HCEC 1CT (cell line): ENCODE data around the gene CORO2A.
A peak's percentile ranks its signal among the peaks of the same experiment; 100 is the strongest.
"Not testable (repeated sequence)": the region's sequence is repeated elsewhere in the genome, so short reads cannot be mapped to it uniquely, and the experiment has no call there.

Source experiments
- DNase-seq: peaks from one replicate; pipeline ENCODE4 v3.0.0-alpha.2; 2017

The CORO2A gene

GRCh38 chr9:98080780-98081179 is 111.7 kb downstream of the CORO2A start:
- no peak for DNase-seq

DNA sequence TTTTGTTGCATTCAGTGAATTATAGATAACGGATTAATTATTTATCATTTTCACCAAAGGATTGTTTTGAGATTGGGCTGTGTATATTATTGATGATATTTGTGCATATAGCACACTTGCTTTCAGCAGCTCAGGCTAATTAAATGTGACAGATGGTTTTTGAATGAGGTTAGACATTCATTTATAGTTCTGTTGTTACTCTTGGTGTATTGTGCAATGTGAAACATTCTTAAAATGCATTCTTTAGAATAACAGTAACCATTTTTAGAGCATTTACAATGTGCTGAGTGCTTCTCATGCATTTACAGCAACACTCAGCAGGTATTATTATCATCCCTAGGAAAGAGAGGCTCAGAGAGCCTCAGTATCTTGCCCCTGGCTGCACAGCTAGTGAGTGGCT is 112.1 kb downstream of the CORO2A start:
- DNase-seq, result peak; percentile 26

DNA sequence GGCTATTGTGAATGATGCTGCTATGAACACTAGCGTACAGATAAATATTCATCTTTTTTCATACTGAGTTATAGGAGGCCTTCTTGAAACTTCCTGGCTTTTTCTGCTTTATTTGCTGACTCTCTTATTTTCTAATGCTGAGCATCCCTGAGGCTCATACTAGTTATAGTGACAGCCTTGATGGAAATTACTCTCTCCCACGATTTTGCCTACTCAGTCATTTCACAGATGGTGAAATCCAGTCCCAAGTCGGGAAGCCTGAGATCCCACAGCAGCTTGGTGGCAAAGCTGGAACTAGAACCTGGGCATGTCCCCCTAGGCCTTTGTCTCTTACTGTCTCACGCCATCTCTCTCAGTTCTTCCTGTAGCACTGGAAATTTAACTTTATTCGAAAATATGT is 113.5 kb downstream of the CORO2A start:
- DNase-seq, result no peak

DNA sequence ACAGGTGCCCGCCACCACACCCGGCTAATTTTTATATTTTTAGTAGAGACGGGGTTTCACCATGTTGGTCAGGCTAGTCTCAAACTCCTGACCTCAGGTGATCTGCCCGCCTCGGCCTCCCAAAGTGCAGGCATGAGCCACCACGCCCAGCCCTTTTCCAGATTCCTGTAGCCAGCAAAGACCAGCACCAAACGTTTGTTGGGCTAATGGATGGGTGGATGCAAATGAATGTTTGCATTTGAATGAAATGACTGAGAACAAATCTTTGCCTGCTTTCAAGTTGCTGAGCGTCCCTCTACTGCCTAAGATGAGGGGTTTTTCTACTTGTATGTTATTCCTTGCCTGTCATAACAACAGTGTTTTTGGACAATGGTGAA is 115.9 kb downstream of the CORO2A start:
- DNase-seq, result not testable (repeated sequence)

DNA sequence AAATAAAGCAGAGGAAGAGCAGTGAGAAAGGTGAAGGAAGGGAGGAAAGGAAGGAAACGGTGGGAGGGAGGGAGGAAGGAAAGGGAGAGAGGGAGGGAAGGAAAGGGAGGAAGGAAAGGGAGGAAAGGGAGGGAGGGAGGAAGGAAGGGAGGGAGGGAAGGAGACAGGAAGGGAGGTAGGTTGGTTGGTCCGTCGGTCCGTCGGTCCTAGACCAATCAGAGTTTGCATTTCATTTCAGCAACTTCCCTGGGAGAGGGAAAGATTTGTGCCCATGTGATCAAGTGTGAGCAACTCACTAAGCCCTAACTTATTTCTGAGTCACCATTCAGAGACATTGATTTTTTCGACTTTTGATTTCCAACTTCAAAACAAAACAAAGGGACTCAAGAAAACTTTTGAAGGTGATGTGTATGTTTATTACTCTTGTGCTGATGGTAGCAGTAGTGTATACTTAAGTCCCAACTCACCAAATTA is 117.1 kb downstream of the CORO2A start:
- DNase-seq, result peak; percentile 83

DNA sequence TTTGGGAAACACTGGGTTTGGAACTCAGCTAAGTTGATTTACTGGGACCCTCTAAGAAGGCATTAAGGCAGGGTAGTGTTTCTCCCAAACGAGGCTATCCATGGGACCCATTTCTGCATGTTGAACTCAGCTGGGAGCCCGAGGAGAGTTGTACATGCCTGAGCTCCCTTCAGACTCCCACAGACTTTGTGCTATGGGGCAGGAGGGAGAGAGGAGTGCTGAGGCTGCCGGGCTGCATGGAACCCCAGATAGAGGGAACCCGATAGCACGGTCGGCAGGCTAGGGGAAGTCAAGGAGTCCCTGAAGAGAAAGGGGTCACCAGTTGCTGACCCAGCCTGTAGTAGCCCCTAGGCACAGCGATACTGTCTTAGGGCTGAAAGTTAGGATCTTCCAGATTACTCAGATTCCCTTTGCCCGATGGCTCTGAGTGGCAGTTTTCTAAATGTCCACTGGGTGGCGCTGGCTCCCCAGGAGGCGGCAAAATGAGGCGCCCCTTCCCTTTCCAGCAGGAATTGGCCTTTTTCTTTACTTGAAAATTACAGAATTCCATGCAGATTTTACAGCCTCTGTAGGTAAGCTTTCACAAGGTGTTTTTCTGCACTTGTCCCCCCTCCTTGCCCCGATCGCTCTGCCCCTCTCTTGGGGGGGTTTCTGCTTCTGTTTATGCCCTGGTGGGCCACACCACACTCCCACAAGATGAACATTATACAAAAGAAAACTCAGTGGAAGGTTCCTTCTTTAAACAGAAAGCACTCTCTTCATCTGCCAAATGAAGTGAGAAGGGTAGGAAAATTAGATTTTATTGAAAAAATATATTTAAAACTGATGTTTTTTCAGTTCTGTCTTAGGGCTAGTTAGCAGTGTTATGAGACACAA is 118.1 kb downstream of the CORO2A start:
- peak; percentile 54 for DNase-seq

- DNase-seq, result no peak
These were observed 120.7 kb downstream of the CORO2A start for GRCh38 chr9:98071737-98072136.
